A549 (cell line): ENCODE data around the gene GSK3B. TPM values are rescaled to one million over a fixed set of nuclear protein-coding genes. Genes with fewer than 3 reads are reported as not detected.

Source experiments
- ATAC-seq, 2 experiments: fragments of 200-7000 bp in 1 of 2; fragments of >200 bp in 1 of 2; cut with Nextera tagmentation in 1 of 2; cut with Tn5 transposase in 1 of 2; 3 replicates each; pipeline versions ENCODE4 v1.8.0 to v1.9.1; 2018 to 2020; ENCODE audit warnings: mild to moderate bottlenecking in 1 of 2, moderate library complexity in 1 of 2
- CTCF ChIA-PET: fragments of 300-600 bp; sonication (Branson Sonifier 250); formaldehyde crosslinking; extraction: SDS; loops from one replicate; lab custom pipeline; 2021; ENCODE audit warnings: antibody characterized with exemption, inconsistent platforms; lab: Yijun Ruan, JAX
- POLR2A ChIA-PET: fragments of 350-600 bp; formaldehyde crosslinking; extraction: SDS; loops from one replicate; lab custom pipeline; 2021; ENCODE audit warnings: antibody characterized with exemption, inconsistent platforms; lab: Yijun Ruan, JAX
- DNase-seq, 2 experiments: peaks; one replicate each; pipeline versions ENCODE4 v3.0.0 to v3.0.0-alpha.2; 2011 to 2016; ENCODE audit warnings: low read depth in 1 of 2, low spot score in 1 of 2
- FAIRE-seq: peaks from 2 replicates; lab custom pipeline; 2011; peaks lifted over from hg19 to GRCh38; lab: Jason Lieb, UNC
- H3K27ac ChIP-seq, 2 experiments: fragments of >200 bp; sonication (Bioruptor Twin); formaldehyde crosslinking; 3 replicates each; pipeline ENCODE4 v1.5.1; 2016 to 2017
- H3K4me1 ChIP-seq: fragments of >200 bp; sonication (Bioruptor Twin); formaldehyde crosslinking; 3 replicates; pipeline ENCODE4 v1.6.1; 2016
- H3K4me2 ChIP-seq: fragments of >200 bp; sonication (Bioruptor Twin); formaldehyde crosslinking; 3 replicates; pipeline ENCODE4 v1.6.1; 2016
- H3K4me3 ChIP-seq: fragments of >200 bp; sonication (Bioruptor Twin); formaldehyde crosslinking; 3 replicates; pipeline ENCODE4 v1.5.1; 2016
- H3K9me3 ChIP-seq: fragments of >200 bp; sonication (Bioruptor Twin); formaldehyde crosslinking; 3 replicates; pipeline ENCODE4 v1.6.1; 2016
- BHLHE40 ChIP-seq: IDR thresholded peaks from 2 replicates; pipeline ENCODE4 v1.6.1; 2012; ENCODE audit warnings: low read depth, low read length, inconsistent platforms
- CBX2 ChIP-seq: fragments of 200-600 bp; sonication (generic); IDR thresholded peaks from 2 replicates; pipeline ENCODE4 v1.6.1; 2016; ENCODE audit warnings: low read depth, mild to moderate bottlenecking, borderline replicate concordance
- CBX8 ChIP-seq: fragments of 200-600 bp; sonication (generic); IDR thresholded peaks from 2 replicates; pipeline ENCODE4 v1.6.1; 2016
- CHD4 ChIP-seq: fragments of 200-600 bp; sonication (generic); IDR thresholded peaks from 2 replicates; pipeline ENCODE4 v1.6.1; 2016; ENCODE audit warnings: antibody characterized with exemption, mild to moderate bottlenecking, borderline replicate concordance
- HDAC2 ChIP-seq: fragments of 200-600 bp; sonication (generic); IDR thresholded peaks from 2 replicates; pipeline ENCODE4 v1.6.1; 2016
- HOXB13 ChIP-seq: fragments of 250-450 bp; sonication (Bioruptor Pico); IDR thresholded peaks from 2 replicates; pipeline ENCODE4 v1.5.0; 2020; ENCODE audit warnings: low read depth, mild to moderate bottlenecking, moderate library complexity
- HOXB5 ChIP-seq: fragments of 250-450 bp; sonication (Bioruptor Pico); IDR thresholded peaks from 2 replicates; pipeline ENCODE4 v1.5.0; 2020; ENCODE audit warnings: mild to moderate bottlenecking, moderate library complexity
- JUNB ChIP-seq: fragments of >200 bp; sonication (Bioruptor Twin); formaldehyde crosslinking; IDR thresholded peaks from 2 replicates; pipeline ENCODE4 v1.6.1; 2016
- KDM5A ChIP-seq: fragments of 200-600 bp; sonication (generic); IDR thresholded peaks from 2 replicates; pipeline ENCODE4 v1.6.1; 2016; ENCODE audit warnings: antibody characterized with exemption, mild to moderate bottlenecking
- RNF2 ChIP-seq: fragments of 200-600 bp; sonication (generic); IDR thresholded peaks from 2 replicates; pipeline ENCODE4 v1.6.1; 2016; ENCODE audit warnings: low read depth, mild to moderate bottlenecking, antibody characterized with exemption, moderate library complexity, borderline replicate concordance
- SMC3 ChIP-seq: fragments of >200 bp; sonication (Bioruptor Twin); formaldehyde crosslinking; IDR thresholded peaks from 3 replicates; pipeline ENCODE4 v1.6.1; 2018; ENCODE audit warnings: inconsistent platforms
- TP53 ChIP-seq: fragments of 250-450 bp; sonication (Bioruptor Pico); IDR thresholded peaks from 2 replicates; pipeline ENCODE4 v1.5.0; 2021; ENCODE audit warnings: mild to moderate bottlenecking, moderate library complexity
- ZC3H11A ChIP-seq: fragments of 450-650 bp; IDR thresholded peaks from 2 replicates; pipeline ENCODE4 v1.6.1; 2014; ENCODE audit warnings: antibody characterized with exemption, mild to moderate bottlenecking
- WGBS: methylation state at CpG from one replicate; pipeline ENCODE4 v1.1.6; 2017; ENCODE audit errors: missing lambda C conversion rate; 5-methylcytosine and 5-hydroxymethylcytosine counted together
- polyA plus RNA-seq, 4 experiments: library from polyadenylated mRNA; depleted of rRNA in 3 of 4; stranded (reverse); fragments of >200 nt; fragmentation: RNase III in 1 of 4; extraction: RNeasy Plus Mini Kit Qiagen cat#74134 plus additional on column Dnase treatment in 1 of 4; gene quantifications; 2 replicates in 3 of 4; 3 replicates in 1 of 4; pipeline ENCODE4 v1.2.3, GENCODE V29; 2011 to 2017
- TF ChIP-seq, protein P1 (sequence below): fragments of 450-650 bp; IDR thresholded peaks from 2 replicates; pipeline ENCODE4 v1.6.1; 2014; ENCODE audit warnings: antibody characterized with exemption
- TF ChIP-seq, protein P2 (sequence below): fragments of 150-350 bp; IDR thresholded peaks from 2 replicates; pipeline ENCODE4 v1.6.1; 2014; ENCODE audit warnings: low read depth, mild to moderate bottlenecking, low read length
- TF ChIP-seq, protein P3 (sequence below): fragments of 250-450 bp; sonication (Bioruptor Pico); IDR thresholded peaks from 2 replicates; pipeline ENCODE4 v1.5.0; 2021; ENCODE audit warnings: mild to moderate bottlenecking, moderate library complexity, borderline replicate concordance
- TF ChIP-seq, protein P4 (sequence below): fragments of 200-600 bp; sonication (generic); IDR thresholded peaks from 2 replicates; pipeline ENCODE4 v1.6.1; 2016; ENCODE audit warnings: antibody characterized with exemption, mild to moderate bottlenecking, moderate library complexity
- TF ChIP-seq, protein P5 (sequence below): fragments of >200 bp; sonication (Bioruptor Twin); formaldehyde crosslinking; IDR thresholded peaks from 3 replicates; pipeline ENCODE4 v1.6.1; 2016

The GSK3B gene
- polyA plus RNA-seq, 2 of the 4 experiments (the other 2 are of a cell fraction): 30.0 to 49.8 TPM

DNA sequence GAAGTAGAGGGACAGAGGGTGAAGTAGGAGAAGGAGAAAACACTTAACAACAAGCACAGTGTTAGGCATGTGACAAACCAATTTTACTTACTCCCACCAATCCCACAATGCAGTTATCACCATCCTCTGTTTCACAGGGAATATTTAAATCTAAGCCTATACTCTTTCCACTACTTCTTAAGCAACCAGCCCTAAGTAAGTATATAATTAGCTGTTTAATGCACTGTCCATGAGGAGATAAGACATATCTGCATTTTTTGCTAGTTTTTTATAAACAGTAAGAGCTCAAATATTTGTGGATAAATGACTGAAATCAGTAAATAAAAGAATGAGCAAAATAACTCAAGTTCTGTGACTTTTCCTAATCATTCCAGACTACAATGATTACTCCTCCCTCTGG lies 62.7 kb downstream of the GSK3B start:
- ATAC-seq: no peak
- POLR2A ChIA-PET: interaction anchor here (0.6 kb wide), 1 partner anchor 318 kb away, joined by 9 read pairs; no protein-coding TSS in a partner anchor
- FAIRE-seq: no peak

DNA sequence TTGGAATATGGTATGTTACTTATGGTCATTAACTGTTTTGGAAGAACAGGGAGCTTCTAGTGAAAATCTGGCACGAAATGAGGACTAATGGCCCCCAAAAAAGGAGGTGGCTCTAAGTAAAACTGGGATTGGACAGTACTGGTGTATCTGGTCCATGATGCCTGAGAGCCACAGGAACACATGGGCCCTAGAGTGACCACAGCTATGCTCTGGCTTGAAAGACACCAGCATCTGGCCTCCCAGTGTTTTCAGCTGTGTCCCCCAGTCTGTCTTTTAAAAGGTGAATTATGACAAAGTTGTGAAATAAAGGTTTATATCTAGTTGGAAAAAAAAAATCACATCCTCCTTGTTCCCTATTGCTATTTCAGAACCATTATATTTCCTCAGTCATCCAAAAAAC lies 64.5 kb downstream of the GSK3B start:
- Histone ChIP-seq H3K4me3 (no peak overlapping the region), H3K4me2 (no peak overlapping the region), H3K9me3 (no peaks in the 10 kb centered on the region), H3K27ac (no peak overlapping the region), H3K4me1 (no peaks in the 10 kb centered on the region; the same call in 2 of the 3 replicates)
- TF ChIP-seq, protein P1, sequence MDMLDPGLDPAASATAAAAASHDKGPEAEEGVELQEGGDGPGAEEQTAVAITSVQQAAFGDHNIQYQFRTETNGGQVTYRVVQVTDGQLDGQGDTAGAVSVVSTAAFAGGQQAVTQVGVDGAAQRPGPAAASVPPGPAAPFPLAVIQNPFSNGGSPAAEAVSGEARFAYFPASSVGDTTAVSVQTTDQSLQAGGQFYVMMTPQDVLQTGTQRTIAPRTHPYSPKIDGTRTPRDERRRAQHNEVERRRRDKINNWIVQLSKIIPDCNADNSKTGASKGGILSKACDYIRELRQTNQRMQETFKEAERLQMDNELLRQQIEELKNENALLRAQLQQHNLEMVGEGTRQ: no peak
- DNase-seq: no peak
- POLR2A ChIA-PET: no interaction called here
- ATAC-seq: no peak
- 90% methylated on average over 1 of the region's 1 CpG for WGBS
- no peak for FAIRE-seq
- CTCF ChIA-PET: interaction anchor here (0.8 to 1.1 kb wide), 2 partner anchors 29 to 148 kb away, joined by 3 read pairs; no protein-coding TSS in a partner anchor

More for the DNA sequence above, 62.7 kb downstream of the GSK3B start:
- no peak for DNase-seq
- Histone ChIP-seq H3K4me2 (no peak overlapping the region), H3K4me1 (no peaks in the 10 kb centered on the region), H3K27ac (no peak overlapping the region), H3K9me3 (no peaks in the 10 kb centered on the region), H3K4me3 (no peak overlapping the region)
- no peak for TF ChIP-seq TP53 (CRISPR knock-in tag)
- CTCF ChIA-PET: interaction anchor here (1.6 kb wide), 1 partner anchor 10 kb away, joined by 3 read pairs; no protein-coding TSS in a partner anchor

DNA sequence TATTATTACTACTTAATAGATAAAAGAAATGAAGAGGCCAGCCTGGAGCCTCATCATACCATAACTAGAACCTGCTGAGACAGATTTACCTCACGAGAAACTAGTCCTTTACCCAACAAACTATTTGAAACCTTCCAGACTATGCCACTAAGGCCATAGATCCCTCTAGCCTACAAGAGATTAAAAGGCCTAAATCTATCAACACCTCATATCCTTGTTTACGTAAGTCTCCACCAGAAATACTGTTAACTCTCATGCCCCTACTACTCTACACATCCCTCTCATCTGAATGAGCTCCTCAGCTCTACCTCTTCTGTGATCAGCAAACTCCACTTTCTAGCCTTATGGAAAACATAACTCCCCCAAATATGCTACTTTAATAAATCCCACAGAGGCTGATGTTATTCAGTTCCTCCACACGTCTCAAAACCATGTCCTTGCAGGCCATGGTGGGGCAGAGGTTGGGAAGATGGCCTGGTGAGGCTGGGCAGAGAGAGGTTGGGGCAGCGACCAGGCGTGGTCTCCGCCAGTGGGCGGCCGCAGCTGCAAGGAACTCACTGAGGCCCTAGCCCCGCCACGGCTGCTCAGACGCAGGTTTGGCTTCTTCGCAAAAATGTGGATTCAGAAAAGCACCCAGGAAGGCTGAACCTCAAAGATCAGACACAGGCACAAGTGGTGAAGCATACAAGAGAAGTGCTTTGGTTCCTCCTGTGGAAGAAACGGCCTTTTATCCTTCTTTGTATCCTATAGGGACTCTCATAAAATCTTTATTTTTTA lies 65.8 kb downstream of the GSK3B start:
- ChIA-PET CTCF (no interaction called here), POLR2A (no interaction called here)
- 89% methylated on average over 13 of the region's 13 CpGs for WGBS
- Histone ChIP-seq H3K4me2 (no peak overlapping the region), H3K4me3 (no peak overlapping the region), H3K4me1 (peaks cover 2% of the 10 kb centered on the region; the same call in 1 of the 3 replicates), H3K9me3 (no peaks in the 10 kb centered on the region), H3K27ac (no peak overlapping the region)
- FAIRE-seq (no peak), DNase-seq (no peak), ATAC-seq (peak in 1 of 2 experiments; percentile 49; a peak in 2 of 6 replicates)
- TF ChIP-seq, protein P1: no peak

DNA sequence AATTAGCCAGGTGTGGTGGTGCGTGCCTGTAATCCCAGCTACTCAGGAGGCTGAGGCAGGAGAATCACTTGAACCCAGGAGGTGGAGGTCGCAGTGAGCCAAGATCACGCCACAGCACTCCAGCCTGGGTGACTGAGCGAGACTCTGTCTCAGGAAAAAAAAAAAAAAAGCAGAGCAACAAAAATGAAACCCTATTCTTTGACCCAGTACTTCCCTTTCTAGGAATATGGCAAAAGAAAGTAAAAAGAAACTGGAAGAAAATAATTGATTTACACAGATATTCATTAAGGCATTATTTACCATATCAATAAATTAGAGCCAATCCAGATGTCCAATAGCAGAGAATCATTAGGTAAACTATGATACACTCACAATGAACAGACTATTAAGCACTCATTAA lies 67.0 kb downstream of the GSK3B start:
- Histone ChIP-seq H3K4me3 (no peak overlapping the region), H3K9me3 (no peaks in the 10 kb centered on the region), H3K4me2 (no peak overlapping the region), H3K27ac (no peak overlapping the region), H3K4me1 (peaks cover 12% of the 10 kb centered on the region)
- ATAC-seq: no peak
- no peak for FAIRE-seq
- 100% methylated on average over 4 of the region's 4 CpGs for WGBS
- ChIA-PET CTCF (no interaction called here), POLR2A (no interaction called here)
- no peak for DNase-seq
- TF ChIP-seq JUNB (no peak), KDM5A (no peak), HOXB5 (no peak), CBX8 (no peak), ZC3H11A (no peak), HOXB13 (CRISPR knock-in tag) (no peak), HDAC2 (no peak), CHD4 (no peak), CBX2 (no peak), BHLHE40 (no peak), RNF2 (no peak), SMC3 (no peak)
- TF ChIP-seq, protein P2, sequence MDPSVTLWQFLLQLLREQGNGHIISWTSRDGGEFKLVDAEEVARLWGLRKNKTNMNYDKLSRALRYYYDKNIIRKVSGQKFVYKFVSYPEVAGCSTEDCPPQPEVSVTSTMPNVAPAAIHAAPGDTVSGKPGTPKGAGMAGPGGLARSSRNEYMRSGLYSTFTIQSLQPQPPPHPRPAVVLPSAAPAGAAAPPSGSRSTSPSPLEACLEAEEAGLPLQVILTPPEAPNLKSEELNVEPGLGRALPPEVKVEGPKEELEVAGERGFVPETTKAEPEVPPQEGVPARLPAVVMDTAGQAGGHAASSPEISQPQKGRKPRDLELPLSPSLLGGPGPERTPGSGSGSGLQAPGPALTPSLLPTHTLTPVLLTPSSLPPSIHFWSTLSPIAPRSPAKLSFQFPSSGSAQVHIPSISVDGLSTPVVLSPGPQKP: no peak
- TF ChIP-seq, protein P3, sequence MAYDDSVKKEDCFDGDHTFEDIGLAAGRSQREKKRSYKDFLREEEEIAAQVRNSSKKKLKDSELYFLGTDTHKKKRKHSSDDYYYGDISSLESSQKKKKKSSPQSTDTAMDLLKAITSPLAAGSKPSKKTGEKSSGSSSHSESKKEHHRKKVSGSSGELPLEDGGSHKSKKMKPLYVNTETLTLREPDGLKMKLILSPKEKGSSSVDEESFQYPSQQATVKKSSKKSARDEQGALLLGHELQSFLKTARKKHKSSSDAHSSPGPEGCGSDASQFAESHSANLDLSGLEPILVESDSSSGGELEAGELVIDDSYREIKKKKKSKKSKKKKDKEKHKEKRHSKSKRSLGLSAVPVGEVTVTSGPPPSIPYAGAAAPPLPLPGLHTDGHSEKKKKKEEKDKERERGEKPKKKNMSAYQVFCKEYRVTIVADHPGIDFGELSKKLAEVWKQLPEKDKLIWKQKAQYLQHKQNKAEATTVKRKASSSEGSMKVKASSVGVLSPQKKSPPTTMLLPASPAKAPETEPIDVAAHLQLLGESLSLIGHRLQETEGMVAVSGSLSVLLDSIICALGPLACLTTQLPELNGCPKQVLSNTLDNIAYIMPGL (CRISPR knock-in tag): no peak
- TF ChIP-seq, protein P4, sequence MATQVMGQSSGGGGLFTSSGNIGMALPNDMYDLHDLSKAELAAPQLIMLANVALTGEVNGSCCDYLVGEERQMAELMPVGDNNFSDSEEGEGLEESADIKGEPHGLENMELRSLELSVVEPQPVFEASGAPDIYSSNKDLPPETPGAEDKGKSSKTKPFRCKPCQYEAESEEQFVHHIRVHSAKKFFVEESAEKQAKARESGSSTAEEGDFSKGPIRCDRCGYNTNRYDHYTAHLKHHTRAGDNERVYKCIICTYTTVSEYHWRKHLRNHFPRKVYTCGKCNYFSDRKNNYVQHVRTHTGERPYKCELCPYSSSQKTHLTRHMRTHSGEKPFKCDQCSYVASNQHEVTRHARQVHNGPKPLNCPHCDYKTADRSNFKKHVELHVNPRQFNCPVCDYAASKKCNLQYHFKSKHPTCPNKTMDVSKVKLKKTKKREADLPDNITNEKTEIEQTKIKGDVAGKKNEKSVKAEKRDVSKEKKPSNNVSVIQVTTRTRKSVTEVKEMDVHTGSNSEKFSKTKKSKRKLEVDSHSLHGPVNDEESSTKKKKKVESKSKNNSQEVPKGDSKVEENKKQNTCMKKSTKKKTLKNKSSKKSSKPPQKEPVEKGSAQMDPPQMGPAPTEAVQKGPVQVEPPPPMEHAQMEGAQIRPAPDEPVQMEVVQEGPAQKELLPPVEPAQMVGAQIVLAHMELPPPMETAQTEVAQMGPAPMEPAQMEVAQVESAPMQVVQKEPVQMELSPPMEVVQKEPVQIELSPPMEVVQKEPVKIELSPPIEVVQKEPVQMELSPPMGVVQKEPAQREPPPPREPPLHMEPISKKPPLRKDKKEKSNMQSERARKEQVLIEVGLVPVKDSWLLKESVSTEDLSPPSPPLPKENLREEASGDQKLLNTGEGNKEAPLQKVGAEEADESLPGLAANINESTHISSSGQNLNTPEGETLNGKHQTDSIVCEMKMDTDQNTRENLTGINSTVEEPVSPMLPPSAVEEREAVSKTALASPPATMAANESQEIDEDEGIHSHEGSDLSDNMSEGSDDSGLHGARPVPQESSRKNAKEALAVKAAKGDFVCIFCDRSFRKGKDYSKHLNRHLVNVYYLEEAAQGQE: no peak
- TF ChIP-seq, protein P5, sequence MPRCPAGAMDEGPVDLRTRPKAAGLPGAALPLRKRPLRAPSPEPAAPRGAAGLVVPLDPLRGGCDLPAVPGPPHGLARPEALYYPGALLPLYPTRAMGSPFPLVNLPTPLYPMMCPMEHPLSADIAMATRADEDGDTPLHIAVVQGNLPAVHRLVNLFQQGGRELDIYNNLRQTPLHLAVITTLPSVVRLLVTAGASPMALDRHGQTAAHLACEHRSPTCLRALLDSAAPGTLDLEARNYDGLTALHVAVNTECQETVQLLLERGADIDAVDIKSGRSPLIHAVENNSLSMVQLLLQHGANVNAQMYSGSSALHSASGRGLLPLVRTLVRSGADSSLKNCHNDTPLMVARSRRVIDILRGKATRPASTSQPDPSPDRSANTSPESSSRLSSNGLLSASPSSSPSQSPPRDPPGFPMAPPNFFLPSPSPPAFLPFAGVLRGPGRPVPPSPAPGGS: no peak
